Activated CD8-positive, alpha-beta memory T cell treated with anti-CD3 and anti-CD28 coated beads for 4 hours (primary cell): ENCODE results near the gene OTUD5.
"Not testable (repeated sequence)": the region's sequence is repeated elsewhere in the genome, so short reads cannot be mapped to it uniquely, and the experiment has no call there.

Experiments used
- DNase-seq, 2 donors: peaks; one replicate each; pipeline ENCODE4 v3.0.0-alpha.2; 2020; ENCODE audit warnings: low read depth in 2 of 2

Gene OTUD5, protein sequence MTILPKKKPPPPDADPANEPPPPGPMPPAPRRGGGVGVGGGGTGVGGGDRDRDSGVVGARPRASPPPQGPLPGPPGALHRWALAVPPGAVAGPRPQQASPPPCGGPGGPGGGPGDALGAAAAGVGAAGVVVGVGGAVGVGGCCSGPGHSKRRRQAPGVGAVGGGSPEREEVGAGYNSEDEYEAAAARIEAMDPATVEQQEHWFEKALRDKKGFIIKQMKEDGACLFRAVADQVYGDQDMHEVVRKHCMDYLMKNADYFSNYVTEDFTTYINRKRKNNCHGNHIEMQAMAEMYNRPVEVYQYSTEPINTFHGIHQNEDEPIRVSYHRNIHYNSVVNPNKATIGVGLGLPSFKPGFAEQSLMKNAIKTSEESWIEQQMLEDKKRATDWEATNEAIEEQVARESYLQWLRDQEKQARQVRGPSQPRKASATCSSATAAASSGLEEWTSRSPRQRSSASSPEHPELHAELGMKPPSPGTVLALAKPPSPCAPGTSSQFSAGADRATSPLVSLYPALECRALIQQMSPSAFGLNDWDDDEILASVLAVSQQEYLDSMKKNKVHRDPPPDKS

DNA sequence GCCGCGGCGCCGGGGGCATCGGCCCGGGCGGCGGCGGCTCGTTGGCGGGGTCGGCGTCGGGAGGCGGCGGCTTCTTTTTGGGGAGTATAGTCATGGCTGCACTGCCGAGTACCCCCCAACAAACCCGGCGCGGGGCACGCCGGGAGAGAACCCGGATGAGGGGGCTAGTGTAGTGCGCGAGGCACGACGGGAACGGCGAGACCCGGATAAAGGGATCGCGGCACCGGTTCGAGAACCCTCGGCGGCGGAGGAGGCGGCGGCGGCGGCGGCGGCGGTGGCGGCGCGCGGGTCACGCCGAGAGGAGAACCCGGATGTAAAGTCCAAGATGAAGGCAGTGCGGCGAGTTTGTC lies at the start of gene OTUD5:
Gene OTUD5 (minus strand): TSS at position 131 of the 350 bp plus-strand sequence. CDS start 37 bp downstream, at position 94.
- peak; percentile 54 to 61 for DNase-seq

DNA sequence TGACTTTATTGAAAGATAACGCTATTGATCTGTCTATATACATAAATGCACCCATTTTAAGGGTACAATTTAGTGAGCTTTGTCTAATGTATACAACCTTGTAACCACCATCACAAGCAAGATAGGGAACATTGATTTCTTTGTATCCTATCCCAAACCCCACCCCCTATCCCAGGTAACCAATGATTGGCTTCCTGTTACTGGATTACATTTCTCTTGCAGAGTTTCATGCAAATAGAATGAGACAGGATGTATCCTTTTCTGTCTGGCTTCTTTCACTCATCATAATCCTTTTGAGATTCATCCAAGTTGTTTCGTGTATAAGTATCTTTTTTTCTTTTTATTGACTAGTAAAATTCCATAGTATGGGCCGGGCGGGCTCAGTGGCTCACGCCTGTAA lies 46.3 kb upstream of the OTUD5 start:
- DNase-seq = no peak

DNA sequence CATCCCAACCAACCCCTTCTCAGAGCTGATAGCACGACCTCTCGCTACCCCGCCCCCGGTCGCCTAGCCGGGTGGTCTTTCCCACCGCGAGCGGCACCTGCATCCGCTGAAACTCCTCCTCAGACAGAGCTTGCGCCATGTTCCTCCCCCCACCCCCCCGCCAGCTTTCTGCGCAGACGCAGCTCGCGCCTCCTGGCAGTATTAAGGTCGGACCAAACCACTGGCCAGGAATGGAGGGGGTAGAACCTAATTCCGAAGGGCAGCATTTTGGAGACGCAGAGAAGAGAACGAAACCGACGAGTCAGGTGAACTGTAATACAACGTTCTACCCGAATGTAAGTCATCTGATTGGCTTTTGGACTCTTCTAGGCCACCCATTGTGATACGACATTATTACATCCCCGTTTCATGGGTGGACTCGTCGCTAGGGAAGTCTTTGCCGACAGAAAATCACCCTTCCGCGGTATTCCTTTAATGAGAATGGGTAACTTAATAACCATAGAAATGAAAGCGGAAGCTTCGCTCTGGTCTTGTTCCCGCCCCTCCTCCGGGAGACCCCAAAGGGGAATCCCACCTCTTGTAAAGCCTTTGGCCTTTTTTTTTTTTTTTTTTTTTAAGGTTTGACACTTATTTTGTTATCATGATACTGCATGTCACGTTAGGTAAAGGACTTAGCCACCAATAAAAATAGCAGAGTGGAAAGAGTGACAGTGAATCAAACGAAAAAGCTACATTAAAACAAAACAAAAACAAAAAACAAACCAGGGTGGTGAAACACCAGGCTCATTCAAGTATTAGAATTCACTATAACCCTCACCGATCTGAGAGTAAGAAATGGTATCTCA lies 44.9 kb upstream of the OTUD5 start, which contains the start of gene GRIPAP1:
Gene GRIPAP1 (minus strand): TSS at position 174 of the 845 bp plus-strand sequence. CDS start 35 bp downstream, at position 139.
- peak; percentile 45 to 63 for DNase-seq

DNA sequence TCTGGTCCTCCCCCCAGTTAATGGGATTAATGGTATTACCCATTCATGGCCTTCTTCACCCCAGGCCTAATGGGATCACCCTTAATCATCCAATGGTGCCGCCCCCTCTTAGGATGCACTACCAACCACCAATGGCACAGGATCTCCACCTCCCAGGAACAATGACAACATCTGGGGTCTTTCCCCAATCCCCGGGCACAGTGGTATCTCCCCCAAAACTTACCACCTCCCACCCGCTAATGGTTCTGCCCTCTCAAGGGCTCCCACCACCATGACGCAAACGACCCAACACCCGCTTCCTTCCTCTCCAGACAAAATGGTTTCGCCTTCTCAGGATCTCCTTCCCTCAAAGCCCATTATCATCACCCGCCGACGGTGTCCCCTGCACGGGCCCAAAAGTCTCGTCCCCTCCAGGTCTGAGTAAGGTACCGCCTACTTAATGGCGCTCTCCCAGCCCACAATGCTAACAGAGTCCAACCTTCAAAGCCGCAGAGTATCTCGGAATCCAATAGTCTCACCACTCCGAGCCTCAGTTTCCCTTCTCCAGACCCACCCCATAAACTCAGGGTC lies 44.2 kb upstream of the OTUD5 start:
- DNase-seq = peak; percentile 7 to 8

DNA sequence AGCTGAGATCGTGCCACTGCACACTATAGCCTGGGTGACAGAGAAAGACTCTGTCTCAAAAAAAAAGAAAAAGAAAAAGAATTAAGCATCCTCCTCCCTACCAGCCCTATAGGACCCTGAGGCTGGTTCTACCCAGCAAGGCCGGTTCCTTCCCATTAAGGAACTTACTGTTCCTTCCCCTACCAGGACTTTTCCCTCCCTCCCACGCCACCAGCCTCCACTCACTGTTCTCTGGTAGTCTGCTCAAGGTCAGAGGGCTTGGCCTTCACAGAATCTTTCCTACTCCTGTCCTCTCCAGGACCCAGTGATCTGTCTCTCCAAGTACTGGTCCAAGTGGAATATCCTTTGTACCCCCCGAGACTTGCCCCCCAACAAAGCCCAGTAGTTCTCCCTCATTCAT lies 43.2 kb upstream of the OTUD5 start:
- no peak for DNase-seq

DNA sequence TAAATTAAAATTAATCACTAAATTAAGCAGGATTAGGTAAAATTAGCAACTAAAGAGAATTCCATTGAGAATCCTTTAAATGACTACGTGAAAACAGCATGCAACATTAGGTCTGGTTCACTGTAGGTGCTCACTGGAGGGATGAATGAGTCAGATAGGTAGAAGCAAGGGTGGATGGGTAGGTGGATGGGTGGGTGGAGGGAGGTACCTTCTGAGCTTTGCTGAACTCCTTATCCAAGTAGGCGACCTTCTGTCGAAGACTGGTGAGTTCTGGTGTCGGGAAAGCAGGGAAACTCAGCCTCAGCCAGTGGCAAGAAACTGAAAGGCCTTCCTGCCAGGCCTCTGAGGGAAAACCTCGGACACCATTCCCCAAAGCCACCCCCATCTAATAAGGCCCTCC lies 41.6 kb upstream of the OTUD5 start:
- no peak for DNase-seq

DNA sequence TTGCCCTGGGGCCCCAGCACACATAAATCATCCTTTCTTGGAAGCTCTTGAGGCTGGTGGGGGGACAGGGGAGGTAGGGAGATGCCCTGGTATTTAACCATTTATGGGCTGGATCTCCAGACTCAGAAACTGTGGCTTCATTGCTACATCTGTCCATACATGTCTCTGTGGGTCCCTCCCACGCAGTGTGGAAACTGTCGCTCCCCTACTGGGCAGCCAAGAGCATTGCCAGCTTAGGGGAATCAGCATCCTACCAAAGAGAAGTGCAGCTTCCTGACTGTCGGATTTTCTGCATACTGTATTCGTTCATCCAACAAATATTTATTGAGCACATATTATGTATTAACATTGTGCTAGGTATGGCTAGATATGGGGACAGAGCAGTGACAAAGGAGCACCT lies 41.0 kb upstream of the OTUD5 start:
- no peak for DNase-seq

DNA sequence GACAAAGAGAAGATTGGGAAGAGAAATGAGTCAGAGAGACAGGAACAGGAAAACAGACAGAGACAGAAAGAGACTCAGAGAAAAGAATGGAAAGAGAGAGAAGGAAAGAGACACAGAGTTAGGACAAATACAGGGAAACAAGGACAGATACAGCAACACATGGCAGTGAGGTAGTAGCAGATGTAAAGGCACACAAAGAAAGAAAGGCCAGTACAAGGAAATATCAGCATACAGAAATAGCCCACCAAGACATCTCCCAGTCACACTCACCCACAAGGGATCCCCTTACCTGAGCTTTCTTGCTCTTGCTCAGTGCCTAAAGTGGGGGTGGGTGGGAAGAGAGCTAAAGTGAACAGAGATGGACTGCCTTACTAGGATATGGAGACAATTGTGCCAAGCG lies 40.5 kb upstream of the OTUD5 start:
- no peak for DNase-seq

DNA sequence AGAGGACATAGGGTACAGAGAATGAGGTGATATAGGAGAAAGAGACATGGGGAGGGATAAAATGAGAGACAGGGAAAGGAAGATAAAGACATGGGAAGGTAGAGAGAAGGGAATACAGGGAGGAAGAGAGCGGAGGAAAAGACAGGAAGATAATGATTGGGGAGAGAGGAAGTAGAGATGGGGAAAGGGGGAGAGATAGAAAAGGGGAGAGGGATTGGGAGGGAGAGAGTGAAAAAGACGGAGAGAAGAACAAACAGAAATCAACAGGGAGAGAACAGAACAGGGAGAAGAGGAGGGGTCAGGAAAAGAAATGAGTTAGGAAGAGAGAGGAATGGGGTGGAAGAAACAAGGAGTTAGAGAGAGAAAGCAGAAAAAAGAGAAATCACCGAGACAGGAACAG lies 40.0 kb upstream of the OTUD5 start:
- DNase-seq = no peak

DNA sequence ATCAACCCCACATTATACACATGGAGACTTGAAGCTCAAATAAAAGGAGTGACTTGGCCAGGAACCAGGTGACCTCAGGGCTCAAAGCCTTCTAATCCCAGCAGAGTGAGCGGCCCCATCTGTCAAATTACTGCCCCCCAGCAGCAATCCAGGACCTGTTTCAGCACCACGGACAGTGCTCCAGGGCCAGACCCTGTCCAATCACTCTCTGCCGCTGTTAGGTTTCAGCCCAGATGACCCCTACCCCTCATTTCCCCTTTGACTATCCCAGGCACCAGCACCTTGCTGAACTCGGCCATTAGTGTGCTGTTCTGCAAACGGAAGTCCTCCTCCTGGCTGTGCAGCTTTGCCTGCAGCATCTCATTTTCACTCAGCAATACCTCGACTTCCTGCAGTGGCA lies 39.6 kb upstream of the OTUD5 start:
- no peak for DNase-seq

DNA sequence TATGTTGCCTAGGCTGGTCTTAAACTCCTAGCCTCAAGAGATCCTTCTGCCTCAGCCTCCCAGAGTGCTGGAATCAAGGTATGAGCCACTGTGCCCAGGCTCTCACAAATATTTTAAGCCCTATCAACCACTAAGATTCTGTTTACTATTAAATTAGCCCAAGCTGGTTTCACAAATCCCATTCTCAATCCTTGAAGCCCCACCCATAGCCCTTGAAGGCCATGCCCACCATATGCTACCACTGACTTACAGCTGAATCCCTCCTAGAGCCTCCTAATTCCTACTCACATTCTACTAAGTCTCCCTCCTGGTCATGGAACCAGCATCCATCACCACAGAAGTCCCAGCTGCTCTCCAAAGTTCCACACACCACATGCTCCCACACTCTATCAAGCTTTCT lies 34.9 kb upstream of the OTUD5 start:
- no peak for DNase-seq

DNA sequence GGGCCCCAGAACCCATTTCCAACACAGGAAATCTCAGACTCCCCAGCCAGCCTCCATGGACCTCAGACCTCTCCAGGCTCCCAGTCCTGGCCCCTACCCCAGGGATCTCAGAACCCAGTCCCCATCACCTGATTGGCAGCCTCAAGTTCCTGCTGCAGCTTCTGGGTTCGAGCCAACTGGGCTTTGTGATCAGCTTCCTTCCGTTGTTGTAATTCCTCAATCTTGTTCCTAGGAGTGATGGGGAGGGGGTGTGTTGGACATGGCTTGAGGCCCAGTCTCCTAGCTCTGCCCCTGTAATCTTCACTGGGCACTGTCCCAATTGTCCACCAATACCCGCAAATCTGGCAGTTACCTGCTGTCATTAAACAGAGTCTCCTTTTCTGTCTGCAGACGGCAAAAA lies 32.1 kb upstream of the OTUD5 start:
- no peak for DNase-seq

DNA sequence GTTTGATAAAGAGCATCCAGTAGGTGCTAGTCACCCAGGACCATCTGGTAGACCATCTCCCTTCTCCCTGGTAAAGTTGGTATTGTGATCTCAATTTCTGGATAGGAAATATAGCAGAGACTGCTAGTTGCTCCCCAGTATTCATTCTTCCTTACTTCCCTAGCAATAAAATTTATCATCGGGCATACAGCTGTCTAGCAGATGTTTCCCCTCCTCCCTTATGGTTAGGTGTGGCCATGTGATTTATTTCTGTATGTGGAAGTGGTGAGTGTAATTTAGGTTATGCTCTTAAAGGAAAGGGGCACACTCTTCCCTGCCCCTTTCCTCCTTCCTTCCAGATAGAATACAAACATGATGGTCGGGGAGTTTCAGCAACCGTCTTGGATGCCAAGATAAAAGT lies 26.5 kb upstream of the OTUD5 start:
- no peak for DNase-seq

DNA sequence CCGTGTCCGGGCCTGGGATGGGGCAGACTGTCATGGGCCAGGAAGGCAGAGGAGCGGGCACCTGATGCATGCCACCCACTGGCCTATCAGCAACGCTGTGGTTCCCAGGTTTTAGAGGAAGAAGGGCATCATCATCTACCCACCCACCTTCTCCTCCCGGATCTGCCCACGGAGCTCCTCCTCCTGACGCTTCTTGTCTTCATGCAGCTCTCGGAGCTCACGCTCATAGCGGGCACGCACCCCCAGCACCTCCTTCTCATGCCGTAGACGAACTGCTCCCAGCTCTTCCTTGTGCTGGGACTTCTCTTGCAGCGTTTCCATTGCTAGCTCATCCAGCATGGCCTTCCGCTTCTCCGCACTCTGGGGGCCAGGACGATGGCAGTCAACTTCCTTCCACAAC lies 25.7 kb upstream of the OTUD5 start:
- no peak for DNase-seq

DNA sequence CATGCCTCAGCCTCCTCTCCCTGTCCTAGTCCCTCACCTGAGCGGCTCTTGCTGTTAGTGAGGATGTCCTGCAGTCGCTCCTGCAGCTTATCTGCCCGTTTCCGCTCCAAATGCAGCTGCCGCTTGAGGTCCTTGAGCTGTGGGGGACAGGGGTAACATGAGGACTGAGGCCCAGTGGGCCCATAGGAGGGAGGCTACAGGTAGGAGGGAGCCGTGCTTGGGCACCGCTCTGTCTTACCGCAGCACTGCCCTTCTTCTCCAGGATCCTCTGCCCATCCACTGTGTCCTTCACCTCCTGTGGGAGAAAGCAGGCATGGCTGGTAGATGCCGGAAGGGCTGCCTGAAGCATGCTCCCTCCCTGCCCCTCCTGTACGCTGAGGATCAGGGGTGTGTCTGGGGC lies 23.8 kb upstream of the OTUD5 start:
- no peak for DNase-seq

DNA sequence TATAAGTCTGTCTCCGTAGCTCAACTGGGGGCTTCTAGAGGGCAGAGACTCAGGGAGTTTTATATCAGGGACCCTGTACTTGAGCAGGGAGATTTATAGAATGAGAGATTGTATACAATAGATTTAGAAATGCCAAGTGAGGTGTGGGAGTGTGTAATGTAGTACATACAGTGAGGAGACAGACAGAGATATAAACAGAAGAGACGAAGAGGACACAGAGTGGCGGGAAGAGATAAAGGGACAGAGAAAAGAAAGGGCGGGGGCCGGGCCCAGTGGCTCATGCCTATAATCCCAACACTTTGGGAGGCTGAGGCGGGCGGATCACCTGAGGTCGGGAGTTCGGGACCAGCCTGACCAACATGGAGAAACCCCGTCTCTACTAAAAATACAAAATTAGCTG lies 22.9 kb upstream of the OTUD5 start:
- not testable (repeated sequence) for DNase-seq

DNA sequence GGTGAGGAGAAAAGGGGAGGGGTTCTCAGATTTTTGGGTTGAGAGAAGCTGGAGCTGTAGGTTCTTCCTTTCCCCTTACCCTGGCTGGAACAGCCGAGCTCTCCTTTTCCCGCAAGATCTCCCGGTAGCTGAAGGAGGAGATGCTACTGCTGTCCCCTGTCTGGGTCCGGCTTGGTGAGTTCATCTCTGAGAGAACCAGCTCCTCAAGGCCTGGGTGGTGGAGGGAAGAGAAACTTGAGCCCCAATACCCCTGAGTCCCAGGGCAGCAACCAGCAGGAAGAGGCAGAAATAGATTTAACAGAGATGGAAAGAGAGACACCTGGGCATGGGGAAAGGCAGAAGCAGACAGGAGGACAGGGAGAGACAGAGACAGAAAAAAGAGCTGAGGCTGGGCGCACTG lies 20.8 kb upstream of the OTUD5 start:
- DNase-seq = no peak

DNA sequence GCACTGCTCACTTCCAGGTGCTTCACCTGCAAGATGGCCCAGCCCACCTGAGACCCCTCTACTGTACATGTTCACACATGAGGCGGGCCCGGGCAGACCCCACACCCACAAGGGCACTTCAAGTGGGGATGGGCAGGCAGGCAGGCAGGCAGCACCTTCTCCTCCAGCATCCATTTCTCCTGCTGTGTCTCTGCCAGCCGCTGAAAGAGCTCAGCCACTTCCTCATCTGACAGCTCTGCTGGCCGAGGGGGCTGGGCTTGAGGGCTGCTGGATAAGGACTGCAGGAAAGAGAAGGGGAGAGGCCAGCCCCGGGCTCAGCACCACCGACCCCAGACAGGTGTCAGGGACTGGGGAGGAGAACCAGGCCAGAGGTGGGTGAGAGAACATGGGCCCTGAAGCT lies 18.7 kb upstream of the OTUD5 start:
- DNase-seq = no peak

DNA sequence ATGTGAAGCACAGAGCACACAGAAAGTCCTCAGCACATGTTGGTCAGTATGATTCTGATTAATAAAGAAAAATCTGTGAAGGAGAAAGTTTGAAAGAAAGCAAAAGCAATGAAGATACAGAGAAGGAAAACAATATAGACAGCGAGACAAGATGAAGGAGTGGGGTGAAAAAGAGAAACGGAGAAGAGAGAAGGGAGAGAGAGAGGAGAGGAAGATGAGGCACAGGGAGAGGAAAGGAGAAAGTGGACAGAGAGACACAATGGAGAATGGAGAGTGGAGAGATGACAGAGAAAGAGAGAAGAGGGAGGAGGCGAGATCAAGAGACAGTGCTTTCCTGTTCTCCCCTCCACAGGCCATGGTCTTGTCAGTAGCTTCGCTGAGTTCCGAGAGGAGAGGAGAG lies 18.1 kb upstream of the OTUD5 start:
- DNase-seq = no peak

DNA sequence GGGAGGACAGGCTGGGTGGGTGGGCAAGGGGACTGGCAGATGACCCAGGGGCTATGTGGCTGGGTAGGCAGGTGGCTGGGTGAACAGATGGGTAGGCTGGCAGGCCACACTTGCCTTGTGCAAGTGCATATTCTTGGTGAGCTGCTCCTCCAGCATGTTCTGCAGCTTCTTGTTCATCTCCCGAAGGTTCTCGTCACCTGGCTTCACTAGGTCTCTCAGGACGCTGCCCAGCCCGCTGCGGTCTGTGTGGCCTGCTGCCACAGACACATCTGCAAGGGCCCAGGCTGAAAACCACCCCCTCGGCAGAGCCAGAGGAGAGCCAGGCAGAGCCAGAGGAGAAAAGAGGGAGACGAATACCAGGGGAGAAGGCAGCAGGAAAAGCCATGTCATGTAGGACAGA lies 17.6 kb upstream of the OTUD5 start:
- no peak for DNase-seq

DNA sequence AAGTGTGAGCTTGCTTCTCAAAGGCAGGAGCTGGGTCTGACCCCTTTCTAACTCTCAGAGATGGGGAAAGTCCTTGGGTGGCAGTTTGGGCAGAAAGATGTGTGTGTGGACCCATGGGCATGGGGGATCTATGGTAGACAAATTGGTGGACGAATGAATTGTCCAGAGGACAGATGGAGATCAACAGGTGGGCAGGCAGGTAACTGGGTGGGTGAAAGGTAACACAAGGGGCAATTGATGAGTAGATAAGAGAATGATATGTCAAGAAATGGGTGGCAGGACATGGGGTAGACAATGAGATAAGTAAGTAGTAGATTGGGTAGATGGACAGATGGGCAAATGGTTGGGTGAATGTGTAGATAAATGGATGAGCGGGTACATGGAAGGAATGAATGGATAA lies 17.2 kb upstream of the OTUD5 start:
- DNase-seq = no peak

DNA sequence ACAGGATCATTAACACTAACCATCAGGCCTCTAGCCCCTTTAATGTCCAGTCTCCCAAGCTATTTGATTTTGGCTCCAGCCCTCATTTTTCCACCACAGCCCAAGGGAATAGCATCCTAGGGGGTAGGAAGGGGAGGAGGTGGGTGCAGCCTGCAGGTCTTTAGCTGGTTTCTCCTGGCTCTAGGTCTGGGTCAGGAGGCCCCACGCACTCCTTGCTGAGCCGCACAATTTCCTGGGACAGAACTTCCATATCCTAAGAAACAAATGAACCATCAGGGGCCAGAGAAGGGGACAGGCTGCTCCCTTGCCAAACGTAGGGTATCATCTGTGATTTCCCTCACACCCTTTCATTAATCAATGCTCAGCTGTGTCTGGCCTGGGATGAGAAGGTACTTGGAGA lies 16.6 kb upstream of the OTUD5 start:
- DNase-seq = no peak
